T-helper 1 cell treated with Interleukin-12 subunit alpha and Interleukin-12 subunit beta and Interleukin-4 antibody, amounts not matched to agents 30 μg/mL and 1 μg/mL, for 36 hours (primary cell): Measurements from ENCODE around the gene TOX2.

Experiments
- H3K27ac Mint-ChIP-seq: one replicate; pipeline ENCODE4 v1.8.0; 2021; ENCODE audit warnings: mild to moderate bottlenecking, mixed read lengths
- H3K27me3 Mint-ChIP-seq: one replicate; pipeline ENCODE4 v1.8.0; 2021; ENCODE audit warnings: low read depth, mixed read lengths
- H3K36me3 Mint-ChIP-seq: one replicate; pipeline ENCODE4 v1.8.0; 2021; ENCODE audit warnings: low read depth, mixed read lengths
- H3K4me1 Mint-ChIP-seq: one replicate; pipeline ENCODE4 v1.8.0; 2021; ENCODE audit warnings: low read depth, mixed read lengths
- H3K4me3 Mint-ChIP-seq: one replicate; pipeline ENCODE4 v1.8.0; 2021; ENCODE audit warnings: mild to moderate bottlenecking, moderate library complexity, mixed read lengths
- H3K9me3 Mint-ChIP-seq: one replicate; pipeline ENCODE4 v1.8.0; 2021; ENCODE audit warnings: mixed read lengths

Gene TOX2

DNA sequence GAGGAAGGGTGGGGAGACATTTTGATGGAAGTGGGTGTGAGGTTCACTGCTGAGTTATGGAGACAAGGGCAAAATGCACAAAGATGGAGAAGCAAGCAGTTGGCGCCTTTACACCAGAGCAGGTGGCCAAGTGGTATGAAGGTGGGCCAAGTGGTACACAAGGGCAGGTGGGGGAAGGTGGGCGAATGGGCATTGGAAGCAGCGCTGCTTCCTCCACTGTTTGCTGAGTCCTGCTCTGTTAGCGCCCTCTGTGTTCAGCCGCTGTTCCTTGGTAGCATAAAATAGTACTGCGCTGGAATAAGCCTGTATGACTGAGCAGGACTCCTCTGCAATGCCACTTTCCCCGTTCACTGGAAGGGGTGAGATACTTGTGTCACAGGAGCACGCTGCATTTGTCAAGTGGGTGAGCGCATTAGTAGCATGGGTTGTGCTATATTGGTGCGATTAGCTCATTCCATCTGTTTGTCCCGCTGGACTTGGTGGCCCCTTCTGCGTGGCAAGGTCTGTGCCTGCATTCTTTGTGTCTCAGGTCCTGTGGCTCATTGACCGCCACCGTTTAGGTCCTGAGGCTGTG, 116.4 kb downstream of the TOX2 start:
- Mint-ChIP-seq H3K4me3 (no peak overlapping the region), H3K27ac (no peak overlapping the region), H3K4me1 (peaks cover 54% of the 10 kb centered on the region), H3K36me3 (peaks cover 10% of the 10 kb centered on the region), H3K27me3 (peaks cover 26% of the 10 kb centered on the region), H3K9me3 (no peaks in the 10 kb centered on the region)

DNA sequence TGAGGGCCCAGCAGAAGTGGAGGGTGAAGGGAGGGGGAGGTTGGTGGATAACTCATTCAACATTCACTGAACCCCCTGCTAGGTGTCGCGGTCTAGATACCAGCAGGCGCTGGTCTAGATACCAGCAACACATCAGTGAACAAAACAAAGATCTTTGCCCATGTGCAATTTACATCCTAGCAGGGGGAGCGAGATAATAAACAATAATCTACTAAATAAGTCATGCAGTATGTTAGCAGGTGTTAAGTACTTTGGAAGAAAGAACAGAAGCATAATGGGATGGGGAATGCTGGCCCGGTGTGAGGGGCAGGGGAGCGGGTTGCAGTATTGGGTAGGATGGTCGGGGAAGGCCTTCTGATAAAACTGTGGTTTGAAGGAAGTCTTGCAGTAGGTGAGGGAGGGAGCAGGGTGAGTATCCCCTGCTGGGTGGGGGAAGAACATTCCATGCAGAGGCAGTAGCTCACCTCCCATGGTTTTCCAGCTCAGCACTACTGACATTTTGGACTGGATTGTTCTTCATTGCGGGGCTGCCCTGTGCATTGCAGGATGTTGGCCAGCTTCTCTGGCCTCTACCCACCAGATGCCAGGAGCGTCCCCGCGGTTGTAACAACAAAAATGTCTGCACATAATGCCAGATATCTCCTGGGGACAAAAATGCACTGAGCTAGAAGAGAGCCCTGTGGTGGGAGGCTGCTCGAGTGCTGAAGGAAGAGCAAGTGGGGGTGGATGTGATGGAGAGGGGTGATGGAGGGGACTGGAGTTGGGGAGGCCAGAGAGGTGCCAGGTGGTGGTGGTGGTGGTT, 117.3 kb downstream of the TOX2 start:
- Mint-ChIP-seq H3K27me3 (peaks cover 21% of the 10 kb centered on the region), H3K4me3 (no peak overlapping the region), H3K27ac (no peak overlapping the region), H3K36me3 (peaks cover 10% of the 10 kb centered on the region), H3K9me3 (no peaks in the 10 kb centered on the region), H3K4me1 (peaks cover 54% of the 10 kb centered on the region)

DNA sequence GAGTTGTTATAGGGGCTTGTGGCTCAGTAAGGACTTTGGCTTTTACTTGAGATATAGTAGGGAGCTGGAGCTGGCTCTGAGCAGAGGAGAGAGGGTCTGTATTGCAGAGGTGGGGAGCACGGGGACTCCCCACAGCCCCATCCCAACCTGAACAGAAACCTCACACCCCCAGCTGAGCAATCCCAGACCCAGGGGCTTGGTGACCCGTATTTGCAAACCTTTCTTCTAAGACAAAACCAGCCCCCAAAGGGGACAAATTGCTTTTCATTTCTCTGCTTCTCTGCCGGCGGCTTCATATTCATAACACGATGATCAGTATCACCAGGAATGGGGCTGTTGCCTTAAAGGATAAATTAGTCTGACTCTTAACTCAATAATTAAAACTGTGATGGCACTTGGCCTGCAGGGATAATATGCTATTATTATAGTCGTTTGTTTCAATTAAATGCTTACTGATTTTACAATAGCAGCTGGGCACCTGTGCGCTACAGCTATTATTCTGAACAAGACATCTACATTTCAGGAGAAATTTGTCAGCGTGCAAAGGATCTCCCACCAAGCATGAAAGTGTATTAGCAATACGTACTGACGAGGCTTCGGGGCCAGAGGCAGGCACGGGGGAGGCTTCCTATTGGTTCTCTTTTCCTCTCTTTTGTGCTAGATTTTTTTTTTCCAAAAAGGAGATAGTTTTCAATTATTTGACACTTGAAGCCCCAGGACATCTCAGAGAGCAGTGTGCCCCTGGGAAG, 118.1 kb downstream of the TOX2 start:
- Mint-ChIP-seq H3K4me3 (no peak overlapping the region), H3K27ac (no peak overlapping the region), H3K4me1 (peaks cover 52% of the 10 kb centered on the region), H3K9me3 (no peaks in the 10 kb centered on the region), H3K27me3 (peaks cover 20% of the 10 kb centered on the region), H3K36me3 (peaks cover 10% of the 10 kb centered on the region)

DNA sequence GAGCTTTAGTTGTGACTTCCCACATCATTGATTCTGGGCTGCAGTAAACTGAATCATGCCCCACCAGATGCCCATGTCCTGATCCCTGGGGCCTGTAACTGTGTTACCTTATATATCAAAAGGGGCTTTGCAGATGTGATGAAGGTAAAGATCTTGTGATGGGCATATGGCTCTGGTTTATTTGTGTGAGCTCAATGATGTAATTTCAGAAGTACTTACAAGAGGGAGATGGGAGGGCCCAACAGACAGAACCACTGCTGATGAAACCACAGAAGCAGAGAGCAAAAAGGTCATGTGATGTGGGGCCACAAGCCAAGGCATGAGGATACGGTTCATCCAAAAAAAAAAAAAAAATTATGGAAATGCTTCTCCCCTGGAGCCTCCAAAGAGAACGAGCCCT, 118.7 kb downstream of the TOX2 start:
- Mint-ChIP-seq H3K36me3 (peaks cover 10% of the 10 kb centered on the region), H3K4me3 (no peak overlapping the region), H3K9me3 (no peaks in the 10 kb centered on the region), H3K27ac (no peak overlapping the region), H3K27me3 (peaks cover 21% of the 10 kb centered on the region), H3K4me1 (peaks cover 51% of the 10 kb centered on the region)

DNA sequence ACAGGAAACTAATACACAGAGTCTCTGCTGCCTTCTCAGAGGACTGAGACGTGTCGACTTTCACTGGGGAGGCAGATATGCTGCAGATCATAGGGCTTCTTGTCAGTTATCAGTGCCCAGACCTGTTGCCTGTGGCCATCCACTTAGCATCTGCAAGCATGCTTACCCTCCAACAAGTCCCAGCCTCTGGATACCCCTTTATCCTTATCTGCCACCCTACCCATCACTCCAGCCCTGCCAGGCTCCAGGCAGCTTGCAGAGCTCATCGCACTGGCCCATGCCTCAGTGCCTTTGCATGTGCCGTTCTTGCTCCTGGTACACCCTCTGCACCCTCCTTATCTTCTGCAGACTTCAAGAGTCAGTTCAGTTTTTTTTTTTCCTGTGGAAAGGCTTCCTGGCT, 119.2 kb downstream of the TOX2 start:
- Mint-ChIP-seq H3K36me3 (peaks cover 9% of the 10 kb centered on the region), H3K4me1 (peaks cover 46% of the 10 kb centered on the region), H3K27ac (no peak overlapping the region), H3K27me3 (peaks cover 22% of the 10 kb centered on the region), H3K4me3 (no peak overlapping the region), H3K9me3 (no peaks in the 10 kb centered on the region)

DNA sequence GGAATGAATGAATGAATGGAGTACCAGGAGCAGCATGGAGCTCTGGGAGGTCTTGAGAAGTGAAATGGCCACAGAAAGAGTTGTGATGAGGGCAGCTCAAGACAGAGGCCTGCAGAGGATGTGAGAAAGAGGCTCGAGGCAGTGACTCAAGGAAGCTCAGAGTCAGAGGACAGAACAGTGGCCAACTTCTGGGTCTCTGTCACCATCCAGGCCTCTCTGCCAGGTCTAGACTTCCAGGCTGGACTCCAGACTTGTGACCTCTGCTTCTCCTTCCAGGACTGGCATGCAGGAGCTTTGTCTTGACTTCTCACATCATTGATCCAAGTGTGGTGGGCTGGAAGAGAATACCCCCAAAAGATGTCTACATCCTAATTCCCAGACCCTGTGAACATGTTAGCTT, 119.8 kb downstream of the TOX2 start:
- Mint-ChIP-seq H3K36me3 (peaks cover 8% of the 10 kb centered on the region), H3K27me3 (peaks cover 24% of the 10 kb centered on the region), H3K4me1 (peaks cover 46% of the 10 kb centered on the region), H3K4me3 (no peak overlapping the region), H3K27ac (no peak overlapping the region), H3K9me3 (no peaks in the 10 kb centered on the region)

DNA sequence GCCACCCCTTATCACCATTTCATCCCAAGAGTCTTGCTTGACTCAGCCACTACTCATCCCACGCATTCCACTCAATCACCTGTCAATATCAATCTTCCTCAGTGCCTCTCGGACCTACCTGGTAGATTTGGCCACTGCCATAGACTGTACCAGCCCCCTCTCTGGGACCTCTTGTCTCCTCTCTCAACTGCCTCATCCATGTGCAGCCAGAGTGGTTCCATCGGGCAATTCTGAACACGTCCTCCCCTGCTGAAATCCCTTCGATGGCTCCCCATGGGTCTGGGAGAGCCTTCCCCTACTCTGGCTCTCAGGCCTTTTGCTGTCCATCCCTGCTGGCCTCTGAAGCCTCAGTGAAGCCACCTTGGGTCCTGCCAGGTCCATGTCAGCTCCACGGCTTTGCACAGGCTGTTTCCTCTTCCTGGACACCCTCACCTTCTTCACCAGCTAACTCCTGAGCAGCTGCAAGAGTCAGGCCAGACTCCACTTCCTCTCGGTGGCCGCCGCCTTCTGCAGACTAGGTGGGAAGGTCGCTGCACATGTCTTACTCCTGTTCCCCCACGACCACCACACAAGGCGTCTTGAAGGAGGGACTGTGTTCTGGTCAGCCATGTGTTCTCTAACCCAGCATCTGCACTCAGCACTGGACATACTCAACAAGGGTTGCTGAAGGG, 120.4 kb downstream of the TOX2 start:
- Mint-ChIP-seq H3K36me3 (peaks cover 8% of the 10 kb centered on the region), H3K9me3 (no peaks in the 10 kb centered on the region), H3K4me3 (no peak overlapping the region), H3K4me1 (peaks cover 40% of the 10 kb centered on the region), H3K27ac (no peak overlapping the region), H3K27me3 (peaks cover 22% of the 10 kb centered on the region)

DNA sequence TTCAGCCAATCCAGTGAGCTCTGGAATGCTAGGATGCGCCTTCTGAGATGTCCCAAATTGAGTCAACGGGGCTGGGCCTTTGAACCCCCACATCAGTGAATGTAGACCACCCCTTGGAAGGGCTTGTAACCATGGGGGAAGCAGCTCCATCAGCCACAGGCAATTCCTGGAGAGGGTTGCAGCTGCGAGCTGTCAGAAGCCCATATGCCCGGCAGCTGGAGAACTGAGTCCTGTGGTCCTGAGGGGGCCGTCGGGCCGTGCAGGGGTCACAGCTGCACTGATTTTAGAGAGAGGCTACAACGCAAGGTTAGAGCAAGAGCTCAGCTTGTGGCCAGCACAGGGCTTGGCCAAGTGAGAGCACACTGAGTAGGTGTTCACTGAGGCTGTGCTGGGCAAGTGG, 121.3 kb downstream of the TOX2 start:
- Mint-ChIP-seq H3K27ac (no peak overlapping the region), H3K4me3 (no peak overlapping the region), H3K27me3 (peaks cover 28% of the 10 kb centered on the region), H3K9me3 (no peaks in the 10 kb centered on the region), H3K36me3 (peaks cover 5% of the 10 kb centered on the region), H3K4me1 (peaks cover 35% of the 10 kb centered on the region)

DNA sequence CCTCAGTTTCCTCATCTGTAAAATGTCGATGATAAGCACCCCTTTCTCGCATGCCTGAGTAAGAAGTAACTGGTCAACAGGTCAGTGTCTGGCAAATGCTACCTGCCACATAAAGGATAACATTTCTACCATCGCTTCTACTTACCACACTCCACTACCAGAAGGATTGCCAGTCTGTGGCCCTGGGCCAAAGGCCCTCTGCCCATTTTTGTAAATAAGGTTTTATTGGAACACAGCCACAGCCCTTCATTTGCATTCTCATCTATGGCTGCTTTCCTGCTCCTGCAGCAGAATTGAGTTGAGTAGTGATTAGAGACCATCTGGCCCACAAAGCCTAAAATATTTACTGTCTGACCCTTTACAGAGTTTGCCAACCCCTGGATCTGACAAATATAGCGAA, 121.8 kb downstream of the TOX2 start:
- H3K4me3 Mint-ChIP-seq: no peak overlapping the region
- peaks cover 5% of the 10 kb centered on the region for H3K36me3 Mint-ChIP-seq
- H3K4me1 Mint-ChIP-seq: peaks cover 33% of the 10 kb centered on the region

DNA sequence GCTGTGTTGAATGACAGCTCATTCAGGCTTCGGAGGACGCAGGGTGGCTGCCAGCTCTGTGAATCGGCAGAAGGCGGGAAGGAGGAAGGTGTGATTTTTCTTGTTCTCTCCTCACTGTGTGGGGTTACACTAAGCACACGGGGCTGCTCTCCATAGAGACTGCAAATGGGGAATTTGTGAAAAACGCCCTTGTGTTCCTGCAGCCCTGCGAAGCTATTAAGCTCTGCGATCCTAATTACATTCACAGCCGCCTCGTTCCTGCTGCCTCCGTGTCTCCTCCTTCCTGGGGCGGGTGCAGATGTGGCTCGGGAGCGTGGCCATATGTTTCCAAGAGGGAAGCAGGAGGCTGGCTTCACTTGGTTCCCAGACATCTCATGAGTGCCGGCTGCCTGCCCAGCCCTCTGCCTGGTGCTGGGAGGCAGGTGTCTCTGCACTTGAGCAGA, 124.0 kb downstream of the TOX2 start:
- H3K27me3 Mint-ChIP-seq: peaks cover 49% of the 10 kb centered on the region
- peaks cover 19% of the 10 kb centered on the region for H3K4me1 Mint-ChIP-seq
- H3K4me3 Mint-ChIP-seq: no peak overlapping the region
- no peak overlapping the region for H3K27ac Mint-ChIP-seq
- peaks cover 4% of the 10 kb centered on the region for H3K9me3 Mint-ChIP-seq
- H3K36me3 Mint-ChIP-seq: peaks cover 4% of the 10 kb centered on the region

More for the DNA sequence above, 121.8 kb downstream of the TOX2 start:
- Mint-ChIP-seq H3K27me3 (peaks cover 29% of the 10 kb centered on the region), H3K27ac (no peak overlapping the region), H3K9me3 (no peaks in the 10 kb centered on the region)

DNA sequence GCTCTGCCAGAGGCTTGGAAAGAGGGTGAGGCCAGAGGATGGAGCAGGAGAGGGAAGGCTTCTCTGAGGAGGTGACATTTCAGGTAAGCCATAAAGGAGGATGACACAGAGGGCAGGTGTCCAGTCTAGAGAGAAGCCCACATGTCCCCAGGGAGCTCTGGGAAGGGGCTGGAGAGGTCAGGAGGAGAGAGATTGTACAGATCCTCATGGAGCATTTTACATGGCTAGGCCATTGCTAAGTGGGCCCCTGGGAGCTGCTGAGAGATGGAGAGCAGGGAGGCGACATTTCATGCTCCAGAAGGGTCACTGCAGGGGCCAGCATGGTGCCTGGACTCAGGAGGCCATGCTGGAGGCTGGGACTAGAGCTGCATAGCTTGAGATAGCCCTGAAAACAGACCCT, 124.5 kb downstream of the TOX2 start:
- Mint-ChIP-seq H3K4me3 (no peak overlapping the region), H3K27me3 (peaks cover 54% of the 10 kb centered on the region), H3K4me1 (peaks cover 16% of the 10 kb centered on the region), H3K9me3 (peaks cover 7% of the 10 kb centered on the region), H3K36me3 (peaks cover 4% of the 10 kb centered on the region), H3K27ac (no peak overlapping the region)

DNA sequence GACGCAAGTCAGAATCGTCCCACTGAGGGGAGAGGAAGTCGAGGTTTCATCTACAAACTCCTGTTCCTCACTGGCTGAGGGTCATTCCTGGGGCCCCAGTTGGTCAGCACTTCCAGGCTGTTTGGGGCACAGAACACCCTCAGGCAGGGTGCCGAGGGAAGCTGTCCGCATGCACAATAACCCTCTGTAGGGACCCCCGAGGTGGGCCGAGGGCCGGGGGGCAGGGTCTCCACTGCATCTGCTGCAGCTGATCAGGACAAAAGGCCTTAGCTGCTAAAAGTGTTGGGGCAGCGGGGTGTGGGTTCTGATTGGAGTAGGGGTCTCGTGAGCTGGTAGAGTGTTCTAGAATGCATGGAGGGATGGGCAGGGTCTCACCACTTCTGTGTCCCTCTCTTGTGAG, 125.1 kb downstream of the TOX2 start:
- Mint-ChIP-seq H3K9me3 (peaks cover 7% of the 10 kb centered on the region), H3K4me3 (no peak overlapping the region), H3K4me1 (peaks cover 15% of the 10 kb centered on the region), H3K27ac (no peak overlapping the region), H3K36me3 (peaks cover 3% of the 10 kb centered on the region), H3K27me3 (peaks cover 57% of the 10 kb centered on the region)

DNA sequence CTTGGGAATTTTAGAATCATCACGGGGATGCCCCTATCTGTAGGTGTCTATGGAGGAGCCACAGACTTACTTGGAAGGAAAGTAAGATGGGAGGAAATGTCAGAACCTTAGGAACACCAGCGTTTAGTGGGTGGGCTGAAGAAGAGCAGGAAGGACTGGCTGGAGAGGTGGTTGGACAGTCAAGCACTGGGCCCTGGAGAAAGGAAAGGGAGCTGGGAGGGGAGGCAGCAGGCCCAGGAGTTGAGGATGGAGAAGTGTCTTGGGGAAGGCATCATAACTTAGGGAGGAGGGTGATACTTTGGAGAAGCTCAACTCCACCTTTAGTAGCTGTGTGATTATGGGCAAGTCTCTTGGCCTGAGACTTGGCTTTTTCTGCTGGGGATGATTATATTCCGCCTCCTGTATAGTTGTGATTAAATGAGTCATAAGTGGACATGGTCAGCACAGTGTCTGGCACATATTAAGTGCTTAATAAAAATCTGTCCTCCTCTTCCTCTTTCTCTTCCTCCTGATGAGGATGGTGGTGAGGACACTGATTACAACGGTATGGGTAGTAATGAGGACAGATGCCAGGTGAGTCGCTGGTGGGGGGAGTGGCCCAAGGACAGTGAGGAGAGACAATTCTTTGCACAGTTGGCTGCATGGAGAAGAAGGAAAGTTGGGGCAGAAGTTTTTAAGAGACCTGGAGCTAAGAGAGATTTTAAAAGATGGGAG, 125.7 kb downstream of the TOX2 start:
- Mint-ChIP-seq H3K4me3 (no peak overlapping the region), H3K27ac (no peak overlapping the region), H3K36me3 (peaks cover 2% of the 10 kb centered on the region), H3K4me1 (peaks cover 9% of the 10 kb centered on the region), H3K27me3 (peaks cover 60% of the 10 kb centered on the region), H3K9me3 (peaks cover 7% of the 10 kb centered on the region)

DNA sequence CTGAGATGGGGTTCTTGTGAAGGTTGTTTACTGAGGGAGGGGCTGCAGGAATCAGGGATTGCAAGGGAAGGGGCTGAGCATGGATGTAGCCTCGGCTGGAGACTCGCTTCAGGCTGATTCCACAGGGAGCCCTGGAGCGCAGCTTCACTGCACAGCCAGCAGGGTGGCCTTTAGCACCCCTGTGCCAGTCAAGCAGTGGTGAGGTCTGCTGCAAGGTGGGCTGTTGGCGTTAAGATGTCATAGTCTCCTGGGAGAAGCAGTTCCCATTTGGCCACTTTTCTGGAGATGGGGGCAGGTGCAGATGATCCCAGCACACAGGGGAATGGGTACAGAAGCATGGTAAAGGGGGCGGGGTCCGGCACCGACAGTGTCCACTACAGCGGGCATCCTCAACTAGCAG, 126.3 kb downstream of the TOX2 start:
- Mint-ChIP-seq H3K36me3 (peaks cover 2% of the 10 kb centered on the region), H3K27me3 (peaks cover 66% of the 10 kb centered on the region), H3K4me3 (no peak overlapping the region), H3K4me1 (peaks cover 6% of the 10 kb centered on the region), H3K9me3 (peaks cover 7% of the 10 kb centered on the region), H3K27ac (no peak overlapping the region)
